ENCODE measurements around the gene RNF135.
"Not testable (repeated sequence)": the region's sequence is repeated elsewhere in the genome, so short reads cannot be mapped to it uniquely, and the experiment has no call there.

DNA sequence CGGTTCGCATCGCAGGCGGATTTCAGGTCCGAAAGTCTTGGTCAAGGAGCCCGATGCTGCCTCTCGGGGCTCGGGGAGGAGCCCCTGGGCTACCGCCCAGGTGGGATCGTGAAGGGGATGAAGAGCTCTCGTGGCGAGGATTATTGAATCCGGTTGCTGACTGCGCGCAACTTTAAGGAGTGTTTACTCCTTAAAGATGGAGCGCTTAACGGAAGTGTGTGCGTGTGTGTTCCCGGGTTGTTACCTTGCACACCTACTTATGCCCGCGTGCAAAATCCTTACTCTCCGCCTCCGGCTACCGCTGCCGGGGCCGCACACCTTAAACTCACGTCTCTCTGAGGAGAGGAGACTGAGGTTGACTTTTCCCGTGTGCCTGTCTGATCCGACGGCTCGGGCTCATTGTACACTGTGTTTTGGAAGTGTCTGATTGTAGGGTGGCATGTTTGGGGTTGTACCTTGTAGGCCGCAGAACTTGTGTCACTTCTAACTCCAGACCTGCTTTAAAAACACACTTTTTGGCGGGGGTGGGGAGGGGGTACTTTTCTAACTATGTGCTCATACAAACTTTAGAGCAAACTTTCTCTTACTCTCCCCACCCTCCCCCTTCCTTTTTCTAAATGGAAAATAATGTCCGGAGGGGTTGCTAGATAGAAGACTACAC is 38.3 kb downstream of the RNF135 start:
- TF ChIP-seq, protein P1, sequence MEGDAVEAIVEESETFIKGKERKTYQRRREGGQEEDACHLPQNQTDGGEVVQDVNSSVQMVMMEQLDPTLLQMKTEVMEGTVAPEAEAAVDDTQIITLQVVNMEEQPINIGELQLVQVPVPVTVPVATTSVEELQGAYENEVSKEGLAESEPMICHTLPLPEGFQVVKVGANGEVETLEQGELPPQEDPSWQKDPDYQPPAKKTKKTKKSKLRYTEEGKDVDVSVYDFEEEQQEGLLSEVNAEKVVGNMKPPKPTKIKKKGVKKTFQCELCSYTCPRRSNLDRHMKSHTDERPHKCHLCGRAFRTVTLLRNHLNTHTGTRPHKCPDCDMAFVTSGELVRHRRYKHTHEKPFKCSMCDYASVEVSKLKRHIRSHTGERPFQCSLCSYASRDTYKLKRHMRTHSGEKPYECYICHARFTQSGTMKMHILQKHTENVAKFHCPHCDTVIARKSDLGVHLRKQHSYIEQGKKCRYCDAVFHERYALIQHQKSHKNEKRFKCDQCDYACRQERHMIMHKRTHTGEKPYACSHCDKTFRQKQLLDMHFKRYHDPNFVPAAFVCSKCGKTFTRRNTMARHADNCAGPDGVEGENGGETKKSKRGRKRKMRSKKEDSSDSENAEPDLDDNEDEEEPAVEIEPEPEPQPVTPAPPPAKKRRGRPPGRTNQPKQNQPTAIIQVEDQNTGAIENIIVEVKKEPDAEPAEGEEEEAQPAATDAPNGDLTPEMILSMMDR (IDR thresholded peaks at IDR 0.05): not testable (repeated sequence)
- peak; percentile 12 for TF ChIP-seq EZH2 (IDR thresholded peaks at IDR 0.05)

Measured in neural progenitor cell (in vitro differentiated cells).